ENCODE results near the gene ANKH. TPM values are rescaled to one million over a fixed set of nuclear protein-coding genes. Genes with fewer than 3 reads are reported as not detected.
"Not testable (repeated sequence)": the region's sequence is repeated elsewhere in the genome, so short reads cannot be mapped to it uniquely, and the experiment has no call there.

ANKH gene
- total RNA-seq, 2 donors from 2014 or later, result 37.2 to 95.4 TPM

- H3K27me3 Mint-ChIP-seq, result peaks cover 27 to 37% of the 10 kb centered on the region in 2 donors
- H3K36me3 Mint-ChIP-seq; ATAC-seq; H3K4me3 Mint-ChIP-seq; DNase-seq (ENCODE audit: low spot score); H3K27ac Mint-ChIP-seq; H3K9me3 Mint-ChIP-seq; H3K4me1 Mint-ChIP-seq (ENCODE audit: low read depth in 2 of 2): not testable (repeated sequence)
Observed at GRCh38 chr5:14878192-14878591, 6.6 kb upstream of the ANKH start.

- H3K36me3 Mint-ChIP-seq, result no peaks in the 10 kb centered on the region
- ATAC-seq (no peak), DNase-seq (ENCODE audit: low spot score) (no peak)
- no peaks in the 10 kb centered on the region for H3K9me3 Mint-ChIP-seq
- H3K4me3 Mint-ChIP-seq, result no peak overlapping the region
- peaks cover 27 to 37% of the 10 kb centered on the region in 2 donors for H3K27me3 Mint-ChIP-seq
- H3K4me1 Mint-ChIP-seq (ENCODE audit: low read depth in 2 of 2), result peaks cover 0 to 4% of the 10 kb centered on the region in 2 donors
- no peak overlapping the region for H3K27ac Mint-ChIP-seq
Observed at GRCh38 chr5:14876095-14876494, 4.5 kb upstream of the ANKH start.

- H3K4me3 Mint-ChIP-seq, result no peak overlapping the region
- H3K4me1 Mint-ChIP-seq (ENCODE audit: low read depth in 2 of 2), result peaks cover 21 to 26% of the 10 kb centered on the region in 2 donors
- H3K27me3 Mint-ChIP-seq, result peaks cover 16 to 24% of the 10 kb centered on the region in 2 donors
- DNase-seq (ENCODE audit: low spot score) (no peak), ATAC-seq (no peak)
- no peak overlapping the region for H3K27ac Mint-ChIP-seq
- H3K36me3 Mint-ChIP-seq, result peaks cover 4% of the 10 kb centered on the region
- H3K9me3 Mint-ChIP-seq, result no peaks in the 10 kb centered on the region
Observed at GRCh38 chr5:14873790-14874189, 2.2 kb upstream of the ANKH start.

- Mint-ChIP-seq H3K9me3 (no peaks in the 10 kb centered on the region), H3K36me3 (peaks cover 4% of the 10 kb centered on the region), H3K27ac (peak overlapping the region in 1 of 2 donors; percentile 79), H3K27me3 (peaks cover 16 to 22% of the 10 kb centered on the region in 2 donors), H3K4me1 (ENCODE audit: low read depth in 2 of 2) (peaks cover 22 to 28% of the 10 kb centered on the region in 2 donors), H3K4me3 (peak overlapping the region; percentile 93)
- no peak for ATAC-seq
- DNase-seq (ENCODE audit: low spot score), result no peak
Observed at GRCh38 chr5:14873093-14873492, 1.5 kb upstream of the ANKH start.

- ATAC-seq (peak; percentile 60 to 67), DNase-seq (ENCODE audit: low spot score) (peak; percentile 72)
- Mint-ChIP-seq H3K4me3 (peak overlapping the region; percentile 93), H3K4me1 (ENCODE audit: low read depth in 2 of 2) (peaks cover 22 to 28% of the 10 kb centered on the region in 2 donors), H3K27me3 (peaks cover 10 to 15% of the 10 kb centered on the region in 2 donors), H3K9me3 (no peaks in the 10 kb centered on the region), H3K36me3 (peaks cover 4% of the 10 kb centered on the region), H3K27ac (peak overlapping the region; percentile 79 to 80)
Observed at GRCh38 chr5:14872070-14872989, 752 bp upstream of the ANKH start.

- DNase-seq (ENCODE audit: low spot score), result no peak
- H3K9me3 Mint-ChIP-seq, result no peaks in the 10 kb centered on the region
- peaks cover 4% of the 10 kb centered on the region for H3K36me3 Mint-ChIP-seq
- peaks cover 22 to 28% of the 10 kb centered on the region in 2 donors for H3K4me1 Mint-ChIP-seq (ENCODE audit: low read depth in 2 of 2)
- ATAC-seq, result no peak
- peak overlapping the region; percentile 85 to 91 for H3K27ac Mint-ChIP-seq
- no peaks in the 10 kb centered on the region for H3K27me3 Mint-ChIP-seq
- H3K4me3 Mint-ChIP-seq, result peak overlapping the region; percentile 99
Observed at GRCh38 chr5:14870337-14871213, 1.0 kb downstream of the ANKH start.

- no peak for DNase-seq (ENCODE audit: low spot score)
- H3K36me3 Mint-ChIP-seq, result peaks cover 4% of the 10 kb centered on the region
- no peak for ATAC-seq
- peak overlapping the region; percentile 85 to 91 for H3K27ac Mint-ChIP-seq
- H3K4me1 Mint-ChIP-seq (ENCODE audit: low read depth in 2 of 2), result peaks cover 22 to 28% of the 10 kb centered on the region in 2 donors
- peak overlapping the region; percentile 99 for H3K4me3 Mint-ChIP-seq
- H3K9me3 Mint-ChIP-seq, result no peaks in the 10 kb centered on the region
- no peaks in the 10 kb centered on the region for H3K27me3 Mint-ChIP-seq
Observed at GRCh38 chr5:14869668-14870164, 1.9 kb downstream of the ANKH start.

GRCh38 chr5:14869233-14869632, 2.3 kb downstream of the ANKH start:
- DNase-seq (ENCODE audit: low spot score) (no peak), ATAC-seq (no peak)
- H3K4me3 Mint-ChIP-seq, result peak overlapping the region; percentile 99
- peaks cover 22 to 28% of the 10 kb centered on the region in 2 donors for H3K4me1 Mint-ChIP-seq (ENCODE audit: low read depth in 2 of 2)
- peaks cover 4% of the 10 kb centered on the region for H3K36me3 Mint-ChIP-seq
- H3K27ac Mint-ChIP-seq, result no peak overlapping the region
- no peaks in the 10 kb centered on the region for H3K27me3 Mint-ChIP-seq
- H3K9me3 Mint-ChIP-seq, result no peaks in the 10 kb centered on the region

GRCh38 chr5:14868771-14869170, 2.8 kb downstream of the ANKH start:
- H3K27ac Mint-ChIP-seq, result no peak overlapping the region
- H3K9me3 Mint-ChIP-seq, result no peaks in the 10 kb centered on the region
- H3K27me3 Mint-ChIP-seq, result no peaks in the 10 kb centered on the region
- H3K4me1 Mint-ChIP-seq (ENCODE audit: low read depth in 2 of 2), result peaks cover 22 to 28% of the 10 kb centered on the region in 2 donors
- peaks cover 4% of the 10 kb centered on the region for H3K36me3 Mint-ChIP-seq
- no peak overlapping the region for H3K4me3 Mint-ChIP-seq
- no peak for ATAC-seq
- no peak for DNase-seq (ENCODE audit: low spot score)

GRCh38 chr5:14864181-14864812, 7.3 kb downstream of the ANKH start:
- Mint-ChIP-seq H3K36me3 (no peaks in the 10 kb centered on the region), H3K4me3 (no peak overlapping the region), H3K9me3 (no peaks in the 10 kb centered on the region), H3K4me1 (ENCODE audit: low read depth in 2 of 2) (peaks cover 7 to 15% of the 10 kb centered on the region in 2 donors), H3K27me3 (no peaks in the 10 kb centered on the region), H3K27ac (no peak overlapping the region)
- DNase-seq (ENCODE audit: low spot score) (no peak), ATAC-seq (no peak)

GRCh38 chr5:14863105-14863504, 8.5 kb downstream of the ANKH start:
- no peaks in the 10 kb centered on the region for H3K9me3 Mint-ChIP-seq
- peaks cover 0 to 9% of the 10 kb centered on the region in 2 donors for H3K4me1 Mint-ChIP-seq (ENCODE audit: low read depth in 2 of 2)
- DNase-seq (ENCODE audit: low spot score) (no peak), ATAC-seq (no peak)
- no peak overlapping the region for H3K27ac Mint-ChIP-seq
- H3K36me3 Mint-ChIP-seq, result no peaks in the 10 kb centered on the region
- no peak overlapping the region for H3K4me3 Mint-ChIP-seq
- no peaks in the 10 kb centered on the region for H3K27me3 Mint-ChIP-seq

- no peak for ATAC-seq
- Mint-ChIP-seq H3K36me3 (no peaks in the 10 kb centered on the region), H3K27ac (no peak overlapping the region), H3K4me3 (no peak overlapping the region), H3K27me3 (no peaks in the 10 kb centered on the region), H3K9me3 (no peaks in the 10 kb centered on the region), H3K4me1 (ENCODE audit: low read depth in 2 of 2) (peaks cover 0 to 9% of the 10 kb centered on the region in 2 donors)
- no peak for DNase-seq (ENCODE audit: low spot score)
Observed at GRCh38 chr5:14861123-14861765, 10.3 kb downstream of the ANKH start.

GRCh38 chr5:14859980-14860379, 11.6 kb downstream of the ANKH start:
- ATAC-seq, result no peak
- H3K36me3 Mint-ChIP-seq, result no peaks in the 10 kb centered on the region

More at GRCh38 chr5:14859980-14860379, 11.6 kb downstream of the ANKH start:
- Mint-ChIP-seq H3K27ac (no peak overlapping the region), H3K9me3 (no peaks in the 10 kb centered on the region), H3K4me1 (ENCODE audit: low read depth in 2 of 2) (peaks cover 4 to 12% of the 10 kb centered on the region in 2 donors), H3K4me3 (no peak overlapping the region), H3K27me3 (no peaks in the 10 kb centered on the region)
- DNase-seq (ENCODE audit: low spot score), result no peak

Data from natural killer cell treated with Interleukin-12 subunit alpha and Interleukin-12 subunit beta and Interleukin-15 and Interleukin-18, amount 100 ng/mL, for 72 hours (primary cell).